ENCODE data around the gene PUDP. TPM values are rescaled to one million over a fixed set of nuclear protein-coding genes. Genes with fewer than 3 reads are reported as not detected.

PUDP gene
- 63.6 and 75.9 TPM in 2 replicates for total RNA-seq (ENCODE audit: low replicate concordance)
- long read RNA-seq, transcript PUDP-203 (5 exons, 1,334 nt): minor isoform, 6 of 534 reads
- long read RNA-seq, transcript PUDP-201 (4 exons, 2,140 nt): major isoform, 438 of 534 reads
- long read RNA-seq, partial matches to known transcripts: 40 of 534 reads
- long read RNA-seq, other reads (novel, unspliced or antisense): 49 of 534 reads

DNA sequence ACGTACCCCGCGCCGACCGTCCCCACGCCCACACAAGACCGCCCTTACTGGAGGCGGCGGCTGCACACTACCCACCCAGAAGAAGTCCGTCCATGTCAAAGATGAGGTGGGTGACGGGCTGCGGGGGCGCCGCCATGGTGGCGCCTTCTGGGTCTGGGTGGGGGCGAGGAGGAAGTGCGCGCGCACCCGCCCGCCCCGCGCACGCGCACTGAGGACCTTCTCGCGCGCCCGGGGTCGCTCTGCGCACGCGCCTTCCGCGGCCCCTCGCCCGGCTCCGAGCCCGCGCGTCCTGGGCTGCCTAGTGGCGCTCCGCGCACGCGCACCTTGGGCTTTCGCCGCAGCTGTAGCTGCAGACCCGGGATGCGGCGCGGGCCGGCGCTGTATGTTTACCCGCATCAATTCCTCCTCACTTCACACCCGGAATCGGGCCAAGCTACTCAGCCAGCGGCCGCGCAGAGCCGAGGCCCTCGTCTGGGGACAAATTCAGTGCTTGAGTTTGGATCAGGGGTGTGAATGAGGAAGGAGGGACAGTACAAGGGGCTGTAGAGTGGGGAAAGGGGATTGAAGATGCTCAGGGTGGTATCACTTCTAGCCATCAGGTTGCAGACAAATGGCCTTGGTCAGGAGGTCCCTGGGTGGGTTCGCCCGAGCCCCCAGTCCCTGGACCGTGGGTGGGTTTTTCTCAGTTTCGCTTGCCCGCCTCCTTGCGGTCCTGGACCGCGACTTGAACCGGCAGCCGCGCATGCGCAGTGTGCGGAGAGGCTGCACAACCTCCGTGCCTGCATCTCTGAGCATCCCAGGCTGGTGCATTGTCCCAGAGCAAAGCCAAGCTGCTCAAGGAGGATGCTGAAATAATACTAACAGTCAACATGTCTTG lies at the start of gene PUDP:
Gene PUDP (minus strand): TSS at position 176 of the 877 bp plus-strand sequence. CDS start 40 bp downstream, at position 136.
- H3K27me3 Mint-ChIP-seq: no peaks in the 10 kb centered on the region
- H3K9me3 Mint-ChIP-seq: peaks cover 3% of the 10 kb centered on the region
- TF ChIP-seq, protein P1, sequence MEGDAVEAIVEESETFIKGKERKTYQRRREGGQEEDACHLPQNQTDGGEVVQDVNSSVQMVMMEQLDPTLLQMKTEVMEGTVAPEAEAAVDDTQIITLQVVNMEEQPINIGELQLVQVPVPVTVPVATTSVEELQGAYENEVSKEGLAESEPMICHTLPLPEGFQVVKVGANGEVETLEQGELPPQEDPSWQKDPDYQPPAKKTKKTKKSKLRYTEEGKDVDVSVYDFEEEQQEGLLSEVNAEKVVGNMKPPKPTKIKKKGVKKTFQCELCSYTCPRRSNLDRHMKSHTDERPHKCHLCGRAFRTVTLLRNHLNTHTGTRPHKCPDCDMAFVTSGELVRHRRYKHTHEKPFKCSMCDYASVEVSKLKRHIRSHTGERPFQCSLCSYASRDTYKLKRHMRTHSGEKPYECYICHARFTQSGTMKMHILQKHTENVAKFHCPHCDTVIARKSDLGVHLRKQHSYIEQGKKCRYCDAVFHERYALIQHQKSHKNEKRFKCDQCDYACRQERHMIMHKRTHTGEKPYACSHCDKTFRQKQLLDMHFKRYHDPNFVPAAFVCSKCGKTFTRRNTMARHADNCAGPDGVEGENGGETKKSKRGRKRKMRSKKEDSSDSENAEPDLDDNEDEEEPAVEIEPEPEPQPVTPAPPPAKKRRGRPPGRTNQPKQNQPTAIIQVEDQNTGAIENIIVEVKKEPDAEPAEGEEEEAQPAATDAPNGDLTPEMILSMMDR (conservative IDR thresholded peaks at IDR 0.05): peak; percentile 57
- peak within 1 kb of the TSS; percentile 95 for H3K4me3 Mint-ChIP-seq
- peaks cover 29% of the 10 kb centered on the region for H3K4me1 Mint-ChIP-seq (ENCODE audit: unreplicated experiment)
- H3K36me3 Mint-ChIP-seq: no peaks in the 10 kb centered on the region
- peak within 1 kb of the TSS; percentile 89 for H3K27ac Mint-ChIP-seq
- peak; percentile 97 for DNase-seq (ENCODE audit: extremely low spot score, unreplicated experiment)

DNA sequence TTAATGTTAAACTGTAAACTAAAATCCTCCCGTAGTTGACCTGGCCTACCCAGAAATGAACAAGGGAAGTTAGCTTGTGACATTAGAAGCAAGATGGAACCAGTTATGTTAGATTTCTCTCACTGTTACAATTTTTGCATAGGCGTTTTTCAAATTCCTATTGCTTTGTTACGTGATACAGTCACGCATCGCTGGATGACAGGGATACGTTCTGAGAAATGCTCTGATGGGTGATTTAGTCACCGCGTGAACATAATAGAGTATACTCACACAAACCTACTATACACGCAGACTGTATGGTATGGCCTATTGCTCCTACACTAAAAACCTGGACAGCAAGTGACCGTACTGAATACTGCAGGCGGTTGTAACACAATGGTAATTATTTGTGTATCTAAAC lies 46.7 kb upstream of the PUDP start:
- no peak overlapping the region for H3K27ac Mint-ChIP-seq
- peaks cover 2% of the 10 kb centered on the region for H3K9me3 Mint-ChIP-seq
- no peaks in the 10 kb centered on the region for H3K27me3 Mint-ChIP-seq
- TF ChIP-seq, protein P1 (conservative IDR thresholded peaks at IDR 0.05): no peak
- no peak for DNase-seq (ENCODE audit: extremely low spot score, unreplicated experiment)
- no peak overlapping the region for H3K4me3 Mint-ChIP-seq
- peaks cover 9% of the 10 kb centered on the region for H3K36me3 Mint-ChIP-seq
- no peaks in the 10 kb centered on the region for H3K4me1 Mint-ChIP-seq (ENCODE audit: unreplicated experiment)

DNA sequence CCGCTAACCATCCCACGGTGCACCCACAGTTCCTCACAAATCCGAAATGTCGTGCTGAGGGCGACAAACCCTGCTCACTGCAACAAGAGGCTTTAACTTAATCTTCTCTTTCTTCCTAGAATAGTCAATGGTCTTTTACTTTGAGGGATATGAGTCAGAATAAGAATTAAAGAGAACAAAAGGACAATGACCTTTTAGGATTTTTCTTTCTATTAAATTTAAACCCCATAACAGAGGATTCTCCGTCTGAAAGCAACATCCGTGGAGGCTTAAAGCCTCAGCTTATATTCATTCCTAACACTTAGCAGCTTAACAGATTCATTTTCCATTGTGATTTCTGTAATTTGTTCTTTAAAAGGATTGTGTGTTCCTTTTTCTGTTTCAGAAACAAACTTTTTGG lies 44.9 kb upstream of the PUDP start:
- Mint-ChIP-seq H3K27me3 (no peaks in the 10 kb centered on the region), H3K4me1 (ENCODE audit: unreplicated experiment) (peaks cover 9% of the 10 kb centered on the region), H3K36me3 (peaks cover 9% of the 10 kb centered on the region), H3K27ac (no peak overlapping the region), H3K9me3 (peaks cover 5% of the 10 kb centered on the region), H3K4me3 (no peak overlapping the region)
- TF ChIP-seq, protein P1 (conservative IDR thresholded peaks at IDR 0.05): no peak
- no peak for DNase-seq (ENCODE audit: extremely low spot score, unreplicated experiment)

DNA sequence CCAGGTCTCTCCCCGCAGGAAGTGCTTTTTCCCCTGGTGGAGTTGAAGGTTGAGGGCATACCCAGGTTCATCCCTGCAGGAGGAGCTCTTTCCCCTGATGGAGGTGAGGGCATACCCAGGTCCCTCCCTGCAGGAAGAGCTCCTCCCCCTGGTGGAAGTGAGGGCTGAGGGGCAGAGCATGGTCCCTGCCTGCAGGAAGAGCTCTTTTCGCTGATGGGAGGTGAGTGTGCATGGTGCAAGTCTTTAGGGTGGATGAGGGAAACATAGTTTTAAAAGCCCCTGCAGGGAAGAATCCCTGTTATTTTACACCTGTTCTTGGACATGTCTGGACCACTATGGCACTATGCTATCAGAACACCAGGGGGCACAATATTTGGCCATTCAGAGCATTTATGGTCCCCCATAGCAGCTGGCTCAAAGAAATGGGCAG lies 43.7 kb upstream of the PUDP start:
- Mint-ChIP-seq H3K27ac (no peak overlapping the region), H3K9me3 (peaks cover 6% of the 10 kb centered on the region), H3K27me3 (no peaks in the 10 kb centered on the region), H3K36me3 (peaks cover 4% of the 10 kb centered on the region), H3K4me1 (ENCODE audit: unreplicated experiment) (peaks cover 14% of the 10 kb centered on the region), H3K4me3 (no peak overlapping the region)
- TF ChIP-seq, protein P1 (conservative IDR thresholded peaks at IDR 0.05): peak; percentile 56
- no peak for DNase-seq (ENCODE audit: extremely low spot score, unreplicated experiment)

DNA sequence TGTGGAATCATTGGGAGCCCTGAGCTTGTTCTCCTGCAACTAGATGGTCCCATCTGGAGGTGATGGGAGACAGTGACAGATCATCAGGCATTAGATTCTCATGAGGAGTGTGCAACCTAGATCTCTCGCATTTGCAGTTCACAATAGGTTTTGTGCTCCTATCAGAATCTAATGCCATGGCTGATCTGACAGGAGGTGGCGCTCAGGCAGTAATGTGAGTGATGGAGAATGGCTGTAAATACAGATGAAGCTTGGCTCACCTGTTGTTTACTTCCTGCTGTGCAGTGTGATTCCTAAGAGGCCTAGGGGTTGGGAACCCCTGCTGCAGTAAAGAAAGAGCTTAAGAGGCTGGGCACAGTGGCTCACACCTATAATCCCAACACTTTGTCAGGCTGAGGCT lies 42.2 kb upstream of the PUDP start:
- TF ChIP-seq, protein P1 (conservative IDR thresholded peaks at IDR 0.05): no peak
- Mint-ChIP-seq H3K27me3 (no peaks in the 10 kb centered on the region), H3K4me1 (ENCODE audit: unreplicated experiment) (peaks cover 14% of the 10 kb centered on the region), H3K36me3 (no peaks in the 10 kb centered on the region), H3K27ac (no peak overlapping the region), H3K9me3 (peaks cover 9% of the 10 kb centered on the region), H3K4me3 (no peak overlapping the region)
- no peak for DNase-seq (ENCODE audit: extremely low spot score, unreplicated experiment)
